ENCODE data around the gene BTG4.

BTG4 gene

GRCh38 chr11:111535281-111535680 is 23.1 kb upstream of the BTG4 start:
- DNase-seq, result no peak

GRCh38 chr11:111532365-111532709 is 20.2 kb upstream of the BTG4 start:
- DNase-seq, result no peak

- DNase-seq, result peak; percentile 19
Observed at GRCh38 chr11:111531687-111532364, 19.6 kb upstream of the BTG4 start.

GRCh38 chr11:111531136-111531535 is 18.9 kb upstream of the BTG4 start:
- no peak for DNase-seq

GRCh38 chr11:111530091-111530490 is 17.9 kb upstream of the BTG4 start:
- DNase-seq, result no peak

- DNase-seq, result no peak
Observed at GRCh38 chr11:111528557-111528956, 16.4 kb upstream of the BTG4 start.

- no peak for DNase-seq
Observed at GRCh38 chr11:111527279-111527678, 15.1 kb upstream of the BTG4 start.

- no peak for DNase-seq
Observed at GRCh38 chr11:111526501-111526900, 14.3 kb upstream of the BTG4 start.

- DNase-seq, result no peak
Observed at GRCh38 chr11:111525456-111525855, 13.3 kb upstream of the BTG4 start.

GRCh38 chr11:111524056-111524455 is 11.9 kb upstream of the BTG4 start:
- DNase-seq, result no peak

GRCh38 chr11:111523343-111523742 is 11.2 kb upstream of the BTG4 start:
- DNase-seq, result no peak

GRCh38 chr11:111522426-111522825 is 10.2 kb upstream of the BTG4 start:
- DNase-seq, result no peak

- no peak for DNase-seq
Observed at GRCh38 chr11:111521135-111521534, 8.9 kb upstream of the BTG4 start.

- no peak for DNase-seq
Observed at GRCh38 chr11:111520560-111520959, 8.4 kb upstream of the BTG4 start.

- no peak for DNase-seq
Observed at GRCh38 chr11:111518668-111519067, 6.5 kb upstream of the BTG4 start.

GRCh38 chr11:111515591-111515990 is 3.4 kb upstream of the BTG4 start:
- no peak for DNase-seq

GRCh38 chr11:111514216-111515031 is 2.2 kb upstream of the BTG4 start, which contains the start of gene HOATZ:
HOATZ (plus strand) TSS chr11:111514778; CDS start chr11:111514785, 7 bp downstream.
- DNase-seq, result no peak

- DNase-seq, result no peak
Observed at GRCh38 chr11:111513240-111513605, 1.0 kb upstream of the BTG4 start.

- no peak for DNase-seq
Observed at GRCh38 chr11:111510311-111510710, 1.9 kb downstream of the BTG4 start.

GRCh38 chr11:111502611-111503010 is 9.6 kb downstream of the BTG4 start:
- DNase-seq, result no peak

GRCh38 chr11:111500481-111500880 is 11.7 kb downstream of the BTG4 start:
- no peak for DNase-seq

GRCh38 chr11:111499483-111499882 is 12.7 kb downstream of the BTG4 start:
- no peak for DNase-seq

GRCh38 chr11:111494040-111494439 is 18.1 kb downstream of the BTG4 start:
- DNase-seq, result no peak

- DNase-seq, result no peak
Observed at GRCh38 chr11:111490496-111490895, 21.7 kb downstream of the BTG4 start.

GRCh38 chr11:111483431-111483830 is 28.8 kb downstream of the BTG4 start:
- no peak for DNase-seq
